Heart left ventricle (tissue), 16 donors: Measurements from ENCODE around the gene IRF5. TPM values are rescaled to one million over a fixed set of nuclear protein-coding genes. Genes with fewer than 3 reads are reported as not detected.

Experiments used
- ATAC-seq, 4 donors: fragments of 200-7000 bp; cut with Tn5 transposase; one replicate each; pipeline ENCODE4 v1.9.1; 2020 to 2022; ENCODE audit warnings: moderate library complexity in 4 of 4, mild to moderate bottlenecking in 3 of 4, moderate number of reproducible peaks in 1 of 4
- DNase-seq, 5 donors: peaks; one replicate each; pipeline ENCODE4 v3.0.0-alpha.2; 2020
- H3K27ac ChIP-seq, 12 donors: fragments of 200-600 bp; sonication (generic) in 4 of 12; one replicate each; pipeline versions ENCODE4 v1.5.0 to v1.8.0; 2016 to 2022; ENCODE audit warnings: mild to moderate bottlenecking in 2 of 12
- H3K27me3 ChIP-seq, 9 donors: fragments of 200-600 bp; sonication (generic) in 2 of 9; one replicate each; pipeline versions ENCODE4 v1.5.1 to v1.8.0; 2016 to 2022; ENCODE audit warnings: mild to moderate bottlenecking in 3 of 9
- H3K36me3 ChIP-seq, 9 donors: fragments of 200-600 bp; sonication (generic) in 2 of 9; one replicate each; pipeline versions ENCODE4 v1.5.0 to v1.8.0; 2018 to 2022; ENCODE audit warnings: mild to moderate bottlenecking in 2 of 9
- H3K4me1 ChIP-seq, 12 donors: fragments of 200-600 bp; sonication (generic) in 4 of 12; one replicate each; pipeline versions ENCODE4 v1.5.0 to v1.8.0; 2016 to 2022; ENCODE audit warnings: mild to moderate bottlenecking in 3 of 12
- H3K4me3 ChIP-seq, 12 donors: fragments of 200-600 bp; sonication (generic) in 4 of 12; one replicate each; pipeline versions ENCODE4 v1.5.0 to v1.8.0; 2017 to 2022; ENCODE audit warnings: mild to moderate bottlenecking in 9 of 12, moderate library complexity in 4 of 12
- H3K9me3 ChIP-seq, 12 donors: fragments of 200-600 bp; sonication (generic) in 4 of 12; one replicate each; pipeline versions ENCODE4 v1.5.0 to v1.8.0; 2016 to 2022; ENCODE audit warnings: mild to moderate bottlenecking in 1 of 12
- POLR2A ChIP-seq, 2 donors: fragments of 450-650 bp; IDR thresholded peaks; one replicate each; pipeline ENCODE4 v1.6.1; 2017; ENCODE audit warnings: antibody characterized with exemption in 2 of 2, mild to moderate bottlenecking in 2 of 2, moderate library complexity in 2 of 2
- WGBS, 4 donors: extraction: QIAGEN DNeasy Blood & Tissue Kit in 2 of 4; methylation state at CpG; one replicate each; pipeline versions ENCODE4 v1.1.5 to v1.1.7; 2013 to 2018; 5-methylcytosine and 5-hydroxymethylcytosine counted together
- intact Hi-C, 10 donors: fragments of 100-400 bp; cut with DNase I; formaldehyde crosslinking; loops; one replicate each; pipeline versions ENCODE4 v1.11.1 to v1.14.2; 2022
- long read RNA-seq, 3 donors: library from polyadenylated mRNA; unstranded; transcript quantifications; one replicate each; pipeline ENCODE4 v2.0.0, GENCODE V29; 2020 to 2021
- polyA plus RNA-seq, 2 donors: library from polyadenylated mRNA; stranded (reverse); fragments of 200-250 nt; gene quantifications; one replicate each; pipeline ENCODE4 v1.2.3, GENCODE V29; 2013
- total RNA-seq, 9 donors: library from RNA; depleted of rRNA in 2 of 9; stranded (reverse); fragments of >200 nt in 2 of 9; fragmentation: NEBNext Ultra II Directional in 3 of 9; extraction: Animal tissue kit (Norgen Biotek cat#: 25700) in 3 of 9; gene quantifications; one replicate each; pipeline versions ENCODE4 v1.1.0 to v1.2.4, GENCODE V29; 2016 to 2023
- TF ChIP-seq, protein P1 (sequence below), 12 donors: fragments of 200-600 bp; sonication (generic) in 4 of 12; IDR thresholded peaks; one replicate each; pipeline versions ENCODE4 v1.5.0 to v1.8.0; 2018 to 2022; ENCODE audit warnings: antibody characterized with exemption in 12 of 12, mild to moderate bottlenecking in 5 of 12
- donor health status: ischemic (EF 13 %, LVEDD 7.1; RV severe dilation, severe dysfunction).
- donor health status: healthy with polysubstance abuse.
- donor health status: DM: no; HTN: yes; CAD: no.
- donor health status: DM: no; HTN: no; CAD: no.
- donor health status: ischemic (EF 25% LVEDD 6.9; RV normal size, moderate dysfunction).
- donor health status: ischemic (EF 25% LVEDD 5.7; RV mildly dilated, moderate dysfunction).
- donor health status: healthy.
- donor health status: DM: yes; HTN: yes; CAD: no.
- donor health status: ischemic (EF 35%, LVEDD 5.7; RV mildly dilated, moderate dysfunction).
- donor health status: nonischemic (EF 11% LVEDD 7.7; RV severe dilation, severe dysfunction).
- donor health status: DM: yes; HTN: yes; CAD: no.
- donor health status: PGD.
- donor health status: ischemic (EF 29% LVEDD 5.4; RV normal size, mild dysfunction).
- donor health status: nonischemic (EF 23%, LVEDD 6.1; RV moderate dilation, normal function).

The IRF5 gene, protein sequence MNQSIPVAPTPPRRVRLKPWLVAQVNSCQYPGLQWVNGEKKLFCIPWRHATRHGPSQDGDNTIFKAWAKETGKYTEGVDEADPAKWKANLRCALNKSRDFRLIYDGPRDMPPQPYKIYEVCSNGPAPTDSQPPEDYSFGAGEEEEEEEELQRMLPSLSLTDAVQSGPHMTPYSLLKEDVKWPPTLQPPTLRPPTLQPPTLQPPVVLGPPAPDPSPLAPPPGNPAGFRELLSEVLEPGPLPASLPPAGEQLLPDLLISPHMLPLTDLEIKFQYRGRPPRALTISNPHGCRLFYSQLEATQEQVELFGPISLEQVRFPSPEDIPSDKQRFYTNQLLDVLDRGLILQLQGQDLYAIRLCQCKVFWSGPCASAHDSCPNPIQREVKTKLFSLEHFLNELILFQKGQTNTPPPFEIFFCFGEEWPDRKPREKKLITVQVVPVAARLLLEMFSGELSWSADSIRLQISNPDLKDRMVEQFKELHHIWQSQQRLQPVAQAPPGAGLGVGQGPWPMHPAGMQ
- 10 to 100 TPM in 1 of 9 donors, 1 to 10 TPM in 8; 1.2 to 15.4 (median 1.8) TPM for total RNA-seq
- polyA plus RNA-seq, result 1 to 10 TPM; 1.2 to 2.0 TPM
- long read RNA-seq, donor 1, result 0 reads
- long read RNA-seq, donor 2, partial matches to known transcripts, result 0 of 1 reads
- long read RNA-seq, donor 2, other reads (novel, unspliced or antisense), result 1 of 1 reads
- long read RNA-seq, donor 3, partial matches to known transcripts, result 0 of 2 reads
- long read RNA-seq, donor 3, other reads (novel, unspliced or antisense), result 1 of 2 reads

DNA sequence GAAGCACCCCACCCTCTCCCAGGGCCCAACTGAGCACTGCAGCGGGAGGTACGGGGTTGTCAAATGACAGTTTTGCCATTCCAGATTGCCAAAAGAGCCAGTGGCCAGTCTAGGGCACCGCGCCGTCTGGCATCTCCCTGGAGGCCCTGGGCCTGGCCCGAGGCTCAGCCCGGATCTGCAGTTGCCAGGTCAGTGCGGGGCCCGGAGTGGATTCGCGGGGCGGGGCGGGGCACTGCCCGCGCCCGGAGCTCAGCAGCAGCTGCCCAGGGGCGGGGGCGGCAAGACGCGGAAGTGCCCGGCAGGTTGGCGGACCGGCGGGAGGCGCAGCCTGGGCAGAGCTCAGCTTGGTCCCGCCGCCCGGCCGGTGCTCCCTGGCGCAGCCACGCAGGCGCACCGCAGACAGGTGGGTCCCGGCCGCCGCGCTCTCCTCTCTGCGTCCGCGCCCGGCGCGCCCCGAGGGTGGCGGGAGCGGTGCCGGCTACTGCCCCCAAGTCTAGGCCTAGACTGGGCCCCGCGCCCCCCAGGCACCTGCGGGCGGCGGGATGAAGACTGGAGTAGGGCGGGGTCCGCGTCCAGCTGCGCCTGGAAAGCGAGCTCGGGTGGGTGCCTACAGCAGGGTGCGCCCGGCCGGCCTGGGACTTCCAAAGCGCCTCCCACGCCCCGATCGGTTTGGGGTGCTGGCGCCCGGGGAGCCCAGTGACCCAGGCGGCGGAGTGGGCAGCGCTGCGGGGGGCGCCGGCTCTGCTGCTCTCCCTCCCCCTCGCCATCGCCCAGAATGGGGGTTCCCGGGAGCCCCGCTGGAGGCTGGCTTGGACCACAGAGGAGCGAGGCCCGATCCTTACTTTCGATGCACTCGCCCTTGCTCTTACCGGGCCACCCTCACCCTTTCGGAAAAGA is at the start of gene IRF5:
IRF5 (plus strand) TSS at position 281 of the 897 bp plus-strand sequence. CDS start 4,155 bp downstream, outside the sequence.
- Histone ChIP-seq H3K27me3 (peaks cover 0 to 56% (median 20%) of the 10 kb centered on the region in 9 donors), H3K36me3 (no peaks in the 10 kb centered on the region), H3K9me3 (no peaks in the 10 kb centered on the region), H3K4me3 (peak within 1 kb of the TSS; percentile 39 to 64 (median 53)), H3K4me1 (peaks cover 0 to 62% (median 8%) of the 10 kb centered on the region in 12 donors), H3K27ac (peak within 1 kb of the TSS in 3 of 12 donors; percentile 50 to 89 (median 55))
- TF ChIP-seq POLR2A (IDR thresholded peaks at IDR 0.05), result no peak
- TF ChIP-seq, protein P1, sequence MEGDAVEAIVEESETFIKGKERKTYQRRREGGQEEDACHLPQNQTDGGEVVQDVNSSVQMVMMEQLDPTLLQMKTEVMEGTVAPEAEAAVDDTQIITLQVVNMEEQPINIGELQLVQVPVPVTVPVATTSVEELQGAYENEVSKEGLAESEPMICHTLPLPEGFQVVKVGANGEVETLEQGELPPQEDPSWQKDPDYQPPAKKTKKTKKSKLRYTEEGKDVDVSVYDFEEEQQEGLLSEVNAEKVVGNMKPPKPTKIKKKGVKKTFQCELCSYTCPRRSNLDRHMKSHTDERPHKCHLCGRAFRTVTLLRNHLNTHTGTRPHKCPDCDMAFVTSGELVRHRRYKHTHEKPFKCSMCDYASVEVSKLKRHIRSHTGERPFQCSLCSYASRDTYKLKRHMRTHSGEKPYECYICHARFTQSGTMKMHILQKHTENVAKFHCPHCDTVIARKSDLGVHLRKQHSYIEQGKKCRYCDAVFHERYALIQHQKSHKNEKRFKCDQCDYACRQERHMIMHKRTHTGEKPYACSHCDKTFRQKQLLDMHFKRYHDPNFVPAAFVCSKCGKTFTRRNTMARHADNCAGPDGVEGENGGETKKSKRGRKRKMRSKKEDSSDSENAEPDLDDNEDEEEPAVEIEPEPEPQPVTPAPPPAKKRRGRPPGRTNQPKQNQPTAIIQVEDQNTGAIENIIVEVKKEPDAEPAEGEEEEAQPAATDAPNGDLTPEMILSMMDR (IDR thresholded peaks at IDR 0.05), result no peak
- ATAC-seq (peak in 2 of 4 donors; percentile 45 to 49), DNase-seq (peak; percentile 41 to 84 (median 61))
- intact Hi-C loops, result no loop called here
- 2 to 4% (median 2%) methylated on average over 17 to 83 of the region's 83 CpGs for WGBS, 4 donors

DNA sequence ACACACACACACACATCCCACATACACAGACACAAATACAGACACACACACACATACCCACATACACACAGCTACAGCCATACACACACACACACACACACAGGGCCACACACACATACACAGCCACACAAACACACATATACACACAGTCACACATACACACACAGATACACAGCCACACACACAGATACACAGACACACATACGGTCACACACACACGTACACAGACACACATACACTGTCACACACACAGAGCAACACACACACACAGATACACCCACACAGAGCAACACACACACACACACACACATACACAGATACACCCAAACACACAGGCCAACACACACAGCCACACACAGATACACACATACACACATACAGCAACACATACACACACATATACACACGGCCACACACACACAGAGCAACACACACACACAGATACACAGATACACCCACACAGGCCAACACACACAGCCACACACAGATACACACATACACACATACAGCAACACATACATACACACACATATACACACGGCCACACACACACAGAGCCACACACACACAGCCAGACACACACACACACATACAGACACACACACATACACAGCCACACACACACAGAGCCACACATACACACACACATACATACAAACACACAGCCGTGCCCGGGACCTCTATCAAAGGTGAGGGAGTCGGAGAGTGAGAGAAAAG is 49.5 kb upstream of the IRF5 start:
- no peaks in the 10 kb centered on the region for H3K36me3 ChIP-seq
- H3K9me3 ChIP-seq, result no peaks in the 10 kb centered on the region
- WGBS, 4 donors, result 77 to 90% (median 88%) methylated on average over 7 of the region's 7 CpGs
- no peak for ATAC-seq
- peaks cover 0 to 21% (median 13%) of the 10 kb centered on the region in 9 donors for H3K27me3 ChIP-seq
- TF ChIP-seq POLR2A (IDR thresholded peaks at IDR 0.05), result no peak
- TF ChIP-seq, protein P1 (IDR thresholded peaks at IDR 0.05), result no peak
- H3K4me3 ChIP-seq, result no peak overlapping the region
- intact Hi-C loops, result loop anchor here in 2 of 10 donors (10.0 kb wide), 2 partner anchors 283 to 413 kb away; partner anchors contain the start of gene METTL2B (in 1 of the 2)
- H3K27ac ChIP-seq, result no peak overlapping the region
- H3K4me1 ChIP-seq, result peaks cover 0 to 11% (median 0%) of the 10 kb centered on the region in 12 donors
- DNase-seq, result no peak

DNA sequence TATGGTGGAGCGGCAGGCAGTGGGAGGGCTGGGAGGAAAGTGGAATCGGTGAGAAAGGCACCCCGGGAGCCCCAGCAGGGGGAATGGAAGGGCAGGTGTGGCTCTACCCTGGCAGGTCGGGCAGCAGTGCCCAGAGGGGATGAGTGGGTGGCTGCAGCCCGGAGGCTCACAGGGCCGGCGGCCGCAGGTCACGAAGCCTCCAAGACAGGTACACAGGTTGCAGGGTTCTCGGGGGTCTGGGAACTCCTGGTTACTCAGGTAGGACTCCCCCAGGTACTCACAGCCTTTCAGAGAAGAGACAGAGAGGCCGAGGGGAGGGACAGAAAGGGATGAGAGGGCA is 49.0 kb upstream of the IRF5 start:
- no peak for ATAC-seq
- Histone ChIP-seq H3K4me3 (no peak overlapping the region), H3K27me3 (peaks cover 0 to 21% (median 13%) of the 10 kb centered on the region in 9 donors), H3K4me1 (peaks cover 0 to 11% (median 0%) of the 10 kb centered on the region in 12 donors), H3K9me3 (no peaks in the 10 kb centered on the region), H3K36me3 (no peaks in the 10 kb centered on the region), H3K27ac (no peak overlapping the region)
- intact Hi-C loops, result loop anchor here in 2 of 10 donors (10.0 kb wide), 2 partner anchors 284 to 414 kb away; partner anchors contain the start of gene METTL2B (in 1 of the 2)
- peak in 2 of 5 donors; percentile 6 to 31 for DNase-seq
- 81 to 86% (median 84%) methylated on average over 11 of the region's 11 CpGs for whole genome bisulfite sequencing, 4 donors
- no peak for TF ChIP-seq POLR2A (IDR thresholded peaks at IDR 0.05)
- TF ChIP-seq, protein P1 (IDR thresholded peaks at IDR 0.05), result no peak
